ENCODE data around the gene CFAP61.
"Not testable (repeated sequence)": the region's sequence is repeated elsewhere in the genome, so short reads cannot be mapped to it uniquely, and the experiment has no call there.

Gene CFAP61

DNA sequence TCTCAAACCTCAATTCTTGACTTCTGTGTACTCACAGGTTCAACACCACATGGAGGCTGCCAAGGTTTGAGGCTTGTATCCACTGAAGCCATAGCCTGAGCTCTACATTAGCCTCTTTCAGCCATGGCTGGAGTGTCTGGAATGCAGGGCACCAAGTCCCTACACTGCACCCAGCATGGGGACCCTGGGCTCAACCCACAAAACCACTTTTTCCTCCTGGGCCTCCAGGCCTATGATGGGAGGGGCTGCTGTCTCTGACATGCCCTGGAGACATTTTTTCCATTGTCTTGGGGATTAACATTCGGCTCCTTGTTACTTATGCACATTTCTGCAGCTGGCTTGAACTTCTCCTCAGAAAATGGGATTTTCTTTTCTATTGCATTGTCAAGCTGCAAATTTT, 192.1 kb downstream of the CFAP61 start:
- not testable (repeated sequence) for DNase-seq

DNA sequence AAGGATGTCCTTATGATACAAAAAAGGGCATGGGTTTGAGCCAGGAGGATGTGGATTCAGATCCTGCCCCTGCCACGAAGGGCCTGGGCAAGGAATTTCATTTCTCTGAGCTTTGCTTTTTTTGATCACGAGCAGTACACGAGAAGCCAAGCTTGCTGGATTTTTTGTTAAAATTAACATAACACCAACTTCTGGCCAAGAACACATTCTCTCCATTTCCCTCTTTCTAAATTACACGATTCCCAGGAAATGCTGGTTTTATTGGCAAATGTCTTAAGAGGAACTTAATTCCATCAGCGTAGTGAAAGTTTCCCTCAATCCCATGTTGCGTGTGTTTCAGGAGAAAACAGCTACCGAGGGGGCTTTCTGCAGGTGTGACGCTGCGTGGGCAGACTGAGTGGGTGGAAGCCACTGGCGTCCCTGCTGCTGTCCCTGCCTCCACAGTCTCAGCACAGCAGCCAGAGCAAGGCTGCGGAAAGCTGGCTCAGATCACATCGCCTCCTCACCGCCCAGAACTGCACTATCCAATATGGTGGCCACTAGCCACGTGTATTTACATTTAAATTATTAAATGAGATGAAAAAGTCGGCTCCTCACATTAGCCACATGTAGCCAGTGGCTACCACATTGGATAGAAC, 194.8 kb downstream of the CFAP61 start:
- DNase-seq: no peak

DNA sequence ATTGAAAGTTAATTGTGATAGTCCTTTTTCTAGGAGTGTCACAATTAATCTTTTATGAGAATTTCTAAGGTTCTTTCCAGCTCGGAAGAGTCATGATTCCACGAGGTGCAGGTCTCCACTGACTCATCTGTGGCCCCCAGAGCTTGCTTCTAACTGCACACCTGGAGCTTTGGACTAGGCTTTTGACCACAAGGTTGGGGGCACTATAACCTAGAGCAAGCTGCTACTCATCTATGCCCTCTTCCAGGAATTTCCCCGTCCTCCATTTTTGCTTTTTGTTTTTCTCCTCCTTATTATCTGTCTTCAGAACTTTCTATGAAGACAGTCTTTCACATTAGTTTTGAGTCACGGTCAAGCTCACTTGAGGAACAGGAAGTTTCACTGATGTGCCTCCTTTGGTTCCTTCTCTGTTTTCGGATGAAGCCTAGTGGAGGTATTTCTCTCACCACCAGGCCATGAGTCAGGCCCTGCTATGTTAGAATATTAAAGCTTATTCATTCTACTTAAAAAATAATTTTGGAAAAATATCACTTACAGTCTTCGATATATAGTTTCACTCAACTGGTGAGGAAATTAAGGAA, 196.4 kb downstream of the CFAP61 start:
- no peak for DNase-seq

DNA sequence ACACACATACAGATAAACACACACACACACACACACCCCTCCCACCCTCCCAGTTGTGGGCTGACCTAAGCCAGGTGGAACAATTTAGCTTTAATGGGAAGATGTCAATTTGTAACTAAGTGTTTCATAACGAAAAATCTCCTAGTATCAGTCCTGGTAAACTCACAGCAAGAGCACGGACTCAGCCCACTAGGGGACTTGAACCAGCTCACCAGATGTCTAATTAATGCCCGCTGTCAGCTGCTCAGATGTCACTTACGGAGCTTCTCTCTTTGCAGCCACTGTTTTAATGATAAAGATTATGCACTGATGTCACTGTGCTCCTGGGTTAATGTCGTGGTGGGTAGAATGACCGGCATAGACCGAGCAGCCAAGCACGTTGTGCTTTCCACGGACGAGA, 199.0 kb downstream of the CFAP61 start:
- no peak for DNase-seq

DNA sequence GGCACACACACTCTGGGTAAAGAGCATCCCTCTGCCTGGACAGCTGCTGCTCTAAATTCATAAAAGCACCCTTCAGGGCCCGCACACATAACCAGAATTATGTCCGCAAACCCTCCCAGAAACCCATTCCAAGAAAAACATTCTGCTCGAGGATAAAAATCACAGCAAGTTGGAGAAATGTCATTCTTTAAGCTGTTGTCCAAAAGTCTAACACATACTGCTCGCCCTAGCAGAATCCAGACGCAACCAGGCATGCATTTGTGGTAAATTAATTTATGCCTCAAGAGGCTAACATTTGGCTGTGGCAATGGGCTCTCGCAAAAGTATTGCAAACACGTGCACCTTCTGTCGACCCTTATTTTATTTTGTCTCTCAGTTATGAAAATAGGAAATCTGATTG, 199.5 kb downstream of the CFAP61 start:
- DNase-seq: no peak

DNA sequence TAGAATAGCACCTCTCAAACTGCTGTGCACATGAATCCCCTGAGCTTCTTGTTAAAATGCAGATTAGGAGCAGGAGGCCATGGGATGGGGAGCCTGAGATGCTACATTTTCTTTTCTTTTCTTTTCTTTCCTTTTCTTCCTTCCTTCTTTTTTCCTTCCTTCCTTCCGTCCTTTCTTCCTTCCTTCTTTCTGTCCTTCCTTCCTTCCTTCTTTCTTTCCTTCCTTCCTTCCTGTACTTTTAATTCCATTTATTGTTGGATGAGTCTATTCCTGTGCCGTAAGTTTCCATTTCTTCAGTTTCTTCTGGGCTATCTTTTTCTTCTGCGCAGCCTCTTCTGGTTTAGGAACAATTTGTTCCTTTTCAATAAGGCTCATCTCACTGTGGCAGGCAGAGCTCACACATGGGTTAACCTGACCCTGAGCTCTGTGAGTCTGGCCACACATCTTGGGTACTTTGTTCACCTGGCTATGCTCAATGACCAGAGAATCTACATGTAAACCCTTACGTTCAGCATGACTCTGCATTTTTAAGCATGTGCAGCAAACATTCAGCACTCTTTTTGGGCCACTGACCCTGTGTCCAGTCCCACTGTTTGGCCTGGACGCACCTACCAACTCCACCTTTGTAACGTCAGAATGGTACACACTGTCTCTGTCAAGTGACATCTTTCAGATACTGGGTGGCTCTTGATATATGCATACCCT, 200.9 kb downstream of the CFAP61 start:
- no peak for DNase-seq

DNA sequence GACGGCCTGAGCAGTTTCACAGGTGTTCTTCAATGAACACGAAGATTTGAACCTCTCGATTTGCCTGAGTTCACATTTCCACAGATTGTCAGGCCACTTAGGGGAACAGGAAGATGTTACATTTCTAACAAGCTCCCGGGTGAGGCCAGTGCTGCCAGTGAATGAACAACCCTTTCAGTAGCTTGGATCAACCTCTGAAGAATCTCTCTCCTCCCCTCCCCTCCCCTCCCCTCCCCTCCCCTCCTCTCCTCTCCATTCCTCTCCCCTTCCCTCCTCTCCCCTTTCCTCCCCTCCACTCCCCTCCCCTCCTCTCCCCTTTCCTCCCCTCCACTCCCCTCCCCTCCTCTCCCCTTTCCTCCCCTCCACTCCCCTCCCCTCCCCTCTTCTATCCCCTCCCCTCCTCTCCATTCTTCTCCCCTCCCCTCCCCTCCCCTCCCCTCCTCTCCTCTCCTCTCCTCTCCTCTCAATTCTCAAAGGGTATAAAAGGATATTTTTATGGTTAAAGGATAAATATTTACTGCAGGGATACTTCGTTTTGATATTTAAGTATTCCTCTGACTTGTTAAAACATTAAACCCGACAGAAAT, 201.5 kb downstream of the CFAP61 start:
- DNase-seq: no peak

DNA sequence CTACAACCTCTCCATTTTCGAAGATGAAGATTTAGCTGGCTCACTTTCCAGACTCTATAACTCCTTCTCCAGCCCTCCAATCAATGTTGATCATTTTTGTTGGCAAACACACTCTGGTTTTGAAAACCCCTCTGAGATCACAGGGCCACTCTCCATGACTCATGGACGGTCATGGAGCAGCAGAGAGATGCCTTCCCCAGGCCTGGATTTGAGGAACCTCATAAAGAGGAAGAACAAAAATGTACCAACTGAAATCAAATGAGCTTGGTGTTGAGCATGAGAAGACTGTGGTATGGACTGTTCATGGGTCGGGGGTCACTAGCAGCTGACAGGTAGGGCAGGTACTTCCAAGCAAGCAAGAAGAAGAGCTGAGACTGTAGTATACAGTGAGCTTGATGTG, 202.8 kb downstream of the CFAP61 start:
- DNase-seq: no peak

DNA sequence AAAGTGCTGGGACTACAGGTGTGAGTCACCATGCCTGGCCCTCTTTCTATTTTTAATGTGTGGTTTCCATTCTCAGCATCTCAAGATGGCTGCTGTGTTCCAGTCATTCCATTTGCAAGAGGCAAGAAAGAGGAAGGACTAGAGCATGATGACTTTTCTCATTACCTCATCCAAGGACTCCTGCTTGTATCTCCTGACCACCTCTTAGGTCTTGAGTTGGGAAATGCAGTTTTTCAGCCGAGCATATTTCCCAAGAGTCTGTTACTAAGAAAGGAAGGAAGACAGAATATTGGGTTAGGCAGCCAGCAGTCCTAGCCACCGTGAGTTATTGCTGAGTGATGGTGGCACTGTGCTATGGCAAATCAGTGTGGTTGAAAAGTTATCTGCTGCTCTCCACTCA, 207.2 kb downstream of the CFAP61 start:
- no peak for DNase-seq

DNA sequence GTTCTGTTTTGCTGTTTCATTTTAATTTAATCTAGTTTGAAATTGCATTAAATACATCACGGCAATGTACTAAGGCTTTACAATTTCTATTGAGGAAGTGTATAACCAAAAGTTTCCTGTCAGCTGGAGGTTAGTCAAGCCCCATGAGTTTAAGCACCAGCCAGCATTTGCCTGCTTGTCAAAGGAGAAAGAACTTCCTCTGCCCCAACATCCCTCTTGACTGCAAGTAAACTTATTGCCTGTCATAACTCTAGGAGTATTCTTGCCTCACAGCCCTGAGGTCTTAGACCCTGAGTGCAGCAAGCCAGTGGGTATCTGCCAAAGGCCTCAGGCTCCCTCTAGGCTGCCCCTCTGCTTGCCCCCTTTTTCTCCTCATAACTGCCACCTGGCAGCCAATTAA, 208.8 kb downstream of the CFAP61 start:
- no peak for DNase-seq

DNA sequence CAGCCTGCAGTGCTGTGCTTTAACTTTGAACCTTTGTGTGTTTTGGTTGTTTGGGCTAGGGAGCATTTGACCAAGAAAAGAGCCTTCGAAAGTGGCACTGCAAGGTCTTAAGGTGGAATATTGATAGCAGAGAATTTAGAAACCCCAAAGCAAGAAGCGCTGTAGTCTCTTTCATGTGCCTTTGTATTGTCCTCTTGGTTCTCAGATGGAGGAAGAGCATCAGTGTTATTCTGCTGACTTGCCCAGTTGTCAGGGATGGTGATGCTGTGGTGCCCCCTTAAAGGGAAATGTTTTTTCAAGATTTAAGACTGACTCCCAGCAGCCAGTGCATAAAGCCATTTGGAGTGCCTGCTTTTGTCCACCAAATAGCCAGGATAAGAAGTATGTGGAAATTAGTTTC, 212.9 kb downstream of the CFAP61 start:
- no peak for DNase-seq

DNA sequence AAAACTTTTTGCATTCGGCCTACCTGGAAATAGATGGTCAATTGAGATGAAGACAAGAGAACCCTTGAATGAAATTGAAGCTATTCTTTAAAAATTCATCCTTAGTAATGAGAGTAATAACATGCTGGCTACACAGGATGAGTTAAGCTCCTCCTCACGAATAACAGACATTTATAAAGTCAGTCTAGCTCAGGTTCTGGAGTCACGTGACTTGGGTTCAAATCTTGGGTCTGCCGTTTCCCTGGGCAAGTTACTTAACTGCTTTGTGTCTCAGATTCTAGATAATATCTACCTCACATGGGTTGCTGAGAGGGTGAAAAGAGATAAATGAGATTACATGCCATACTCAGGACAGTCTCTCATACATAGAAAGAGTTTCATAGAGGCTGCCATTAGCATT, 214.2 kb downstream of the CFAP61 start:
- no peak for DNase-seq

DNA sequence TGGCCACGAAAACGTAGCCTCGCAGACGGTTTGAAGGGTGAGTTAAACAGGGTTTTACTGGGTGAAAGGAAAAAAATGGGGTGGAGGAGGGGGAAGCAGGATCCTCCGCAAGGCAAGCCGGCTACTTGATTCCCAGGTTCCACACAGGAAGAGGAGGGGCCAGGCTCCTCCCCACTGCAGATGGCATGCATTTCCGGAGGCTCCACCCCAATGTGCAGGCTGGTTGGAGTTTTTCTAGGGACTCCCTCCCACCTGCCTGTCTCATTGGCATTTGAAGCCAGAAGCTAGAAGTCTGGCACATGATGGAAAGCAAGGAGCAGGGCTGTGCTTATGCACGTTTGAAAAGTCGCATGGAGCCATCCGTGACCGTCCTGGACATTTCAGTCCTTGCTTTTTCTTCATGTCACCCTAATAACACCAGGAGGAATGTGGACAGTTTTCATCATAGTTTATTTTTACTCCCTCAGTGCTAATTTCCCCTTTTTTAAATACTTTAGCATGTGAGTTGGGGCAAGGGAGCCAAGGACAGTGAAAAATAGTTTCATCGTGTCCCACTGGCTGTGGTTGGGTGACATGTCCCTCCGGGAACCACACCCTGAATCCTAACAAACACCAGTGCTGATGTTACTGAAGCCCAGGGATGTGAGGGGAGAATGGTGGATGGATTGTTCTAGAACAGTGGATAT, 215.5 kb downstream of the CFAP61 start:
- no peak for DNase-seq

DNA sequence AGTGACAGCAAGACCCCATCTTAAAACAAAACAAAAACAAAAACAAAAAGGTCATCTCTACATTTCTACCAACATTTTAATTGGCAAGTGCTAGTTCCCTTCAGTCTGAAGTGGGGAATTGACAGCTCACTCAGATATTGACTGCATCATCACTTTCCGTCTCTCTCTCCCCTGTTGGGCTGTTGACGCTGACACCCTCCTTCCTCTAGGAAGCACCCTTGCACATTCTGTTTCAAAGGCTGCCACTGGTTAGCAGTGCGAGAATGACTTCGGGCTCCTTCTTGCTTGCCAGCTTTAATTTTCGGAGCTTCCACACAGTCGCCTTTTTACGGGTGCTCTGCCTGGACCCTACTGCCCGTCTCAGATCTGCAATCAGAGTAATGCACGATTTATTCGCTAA, 218.9 kb downstream of the CFAP61 start:
- no peak for DNase-seq

DNA sequence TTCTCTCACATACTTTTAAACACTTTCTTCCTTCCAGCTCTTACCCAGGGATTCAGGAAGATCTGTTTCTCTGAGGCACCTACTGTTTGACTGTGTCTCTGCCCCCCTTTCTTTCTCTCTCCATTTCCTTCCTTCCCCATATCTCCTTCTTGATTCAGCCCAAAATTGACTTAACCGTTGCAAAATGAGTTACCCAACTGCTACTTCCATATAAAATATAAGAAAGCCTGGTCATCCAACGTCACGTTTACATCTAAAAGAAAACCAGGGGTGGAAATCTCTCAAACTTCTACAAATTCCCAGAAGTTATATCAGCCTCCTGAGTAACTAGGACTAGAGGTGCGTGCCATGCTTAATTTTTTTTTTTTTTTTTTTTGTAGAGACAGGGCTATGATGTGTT, 220.4 kb downstream of the CFAP61 start:
- no peak for DNase-seq

DNA sequence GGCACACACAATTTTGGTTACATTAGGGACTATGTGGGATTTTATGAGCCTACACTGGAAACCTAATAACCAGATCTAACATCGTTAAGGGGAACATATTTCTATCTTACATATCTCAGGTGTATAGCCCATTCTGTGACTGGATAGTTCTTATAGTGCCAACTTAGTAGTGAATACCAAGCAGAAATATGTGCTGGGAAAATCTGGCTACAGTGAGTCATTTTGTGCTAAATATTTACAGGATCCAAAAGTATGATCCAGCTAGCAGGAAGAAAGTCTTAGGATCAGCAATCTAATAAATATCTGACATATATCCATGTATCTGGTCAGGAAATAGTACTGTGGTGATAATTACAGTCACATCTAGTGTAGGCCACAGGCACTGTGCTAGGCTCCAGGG, 221.0 kb downstream of the CFAP61 start:
- DNase-seq: no peak

DNA sequence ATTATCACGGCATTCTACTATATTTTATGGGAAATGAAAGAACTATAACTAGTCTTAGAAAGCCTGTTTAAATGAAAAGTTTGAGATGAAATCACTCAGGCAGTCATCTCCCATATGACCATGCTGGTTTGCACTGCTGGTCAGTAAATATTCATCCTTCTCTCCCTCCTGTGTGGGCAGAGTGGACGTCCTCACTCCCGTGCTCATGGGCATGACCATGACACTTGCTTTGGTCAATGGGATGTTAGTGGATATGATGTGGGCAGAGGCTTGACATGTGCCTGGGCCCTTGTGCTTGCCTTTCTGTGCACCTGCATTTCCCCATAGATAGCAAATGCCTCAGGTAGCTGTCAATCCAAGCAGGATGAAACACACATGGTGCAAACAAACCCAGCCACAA, 222.5 kb downstream of the CFAP61 start:
- no peak for DNase-seq

DNA sequence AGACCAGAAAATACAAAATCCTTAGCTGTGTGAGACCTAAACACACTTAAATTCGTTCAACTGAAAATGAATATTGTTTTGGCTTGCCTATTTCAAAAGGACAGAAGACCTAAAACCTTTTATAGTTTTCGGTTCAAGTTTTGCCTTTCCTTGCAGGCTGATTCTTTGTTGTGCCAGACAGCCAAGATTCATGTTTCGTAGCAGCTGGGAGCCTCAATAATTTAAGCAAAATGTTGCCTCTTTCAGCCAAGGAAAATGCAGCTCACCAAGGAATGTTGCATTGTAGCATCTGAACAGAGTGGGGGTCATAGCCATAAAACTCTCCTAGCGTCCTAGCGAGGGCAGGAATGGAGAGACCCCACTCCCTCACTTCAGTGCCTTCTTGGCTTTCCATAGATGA, 223.3 kb downstream of the CFAP61 start:
- DNase-seq: no peak

DNA sequence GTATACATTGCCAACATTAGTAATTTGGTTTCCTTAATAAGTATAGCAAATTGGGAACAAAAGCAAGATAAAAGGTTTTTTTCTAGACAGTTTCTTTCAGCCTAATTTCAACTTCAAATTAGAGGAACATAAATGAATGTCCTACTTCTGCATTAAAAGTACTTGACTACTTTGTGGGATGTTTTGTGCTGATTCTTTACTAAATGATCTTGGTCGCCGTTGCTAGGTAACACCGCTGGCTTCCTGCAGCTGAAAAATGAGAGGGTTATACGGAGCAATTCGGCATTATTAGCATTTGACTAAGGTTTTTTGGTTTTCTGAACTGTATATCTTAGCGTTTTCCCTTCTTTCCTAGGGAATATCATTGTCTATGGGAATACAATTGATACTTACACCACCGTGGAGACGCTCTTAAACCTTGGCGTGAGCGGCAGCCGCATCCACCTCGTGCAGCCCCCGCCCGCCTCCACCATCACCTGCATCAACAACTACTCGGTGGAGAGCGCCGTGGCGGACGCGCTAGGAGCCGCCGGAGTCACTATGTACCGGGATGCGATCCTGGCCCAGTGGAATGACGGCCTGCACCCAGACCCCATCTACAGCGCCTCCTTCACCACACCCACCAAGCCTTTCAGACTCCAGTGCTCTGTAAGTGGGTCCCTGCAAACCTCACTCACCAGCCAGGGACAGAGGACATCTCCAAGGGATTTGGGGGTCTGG, 224.6 kb downstream of the CFAP61 start:
- no peak for DNase-seq

DNA sequence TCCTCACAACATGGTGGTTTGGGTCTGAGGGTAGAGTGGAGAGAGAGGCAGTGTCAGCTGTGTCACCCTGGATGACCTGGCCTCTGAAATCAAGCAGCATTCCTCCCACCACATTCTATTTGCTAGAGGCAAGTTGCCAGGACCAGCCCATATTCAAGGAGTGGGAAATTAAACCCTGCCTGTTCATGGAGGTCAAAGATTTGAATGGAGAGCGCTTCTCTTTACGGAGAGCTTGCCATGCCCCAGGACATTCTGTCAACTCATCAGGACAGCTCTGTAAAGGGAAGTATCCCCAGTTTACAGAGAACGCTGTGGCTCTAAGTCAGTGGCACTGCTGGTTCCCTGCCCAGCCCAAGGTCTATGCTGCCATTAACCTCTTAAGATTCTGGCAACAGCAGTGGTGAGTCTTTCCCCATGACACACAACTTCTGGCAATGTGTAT, 225.6 kb downstream of the CFAP61 start:
- DNase-seq: no peak

DNA sequence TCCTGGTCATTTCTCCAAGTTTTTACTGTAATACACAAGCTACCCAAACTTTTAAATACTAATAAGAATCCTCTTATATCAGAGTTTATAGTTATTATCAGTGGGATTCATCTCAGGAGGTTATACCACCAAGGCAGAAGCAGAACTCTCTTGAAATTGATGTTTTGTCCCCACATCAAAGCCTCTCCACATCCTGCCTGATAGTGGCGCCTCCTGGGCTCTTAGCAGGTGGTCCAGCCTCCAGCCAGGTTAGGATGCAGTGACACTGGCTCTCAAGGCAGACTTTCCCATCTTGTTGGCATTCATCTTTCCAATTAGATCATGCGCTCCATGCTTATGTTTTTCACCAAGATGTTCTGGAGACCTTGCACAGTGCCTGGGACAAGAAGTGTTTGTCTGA, 233.7 kb downstream of the CFAP61 start:
- DNase-seq: no peak

DNA sequence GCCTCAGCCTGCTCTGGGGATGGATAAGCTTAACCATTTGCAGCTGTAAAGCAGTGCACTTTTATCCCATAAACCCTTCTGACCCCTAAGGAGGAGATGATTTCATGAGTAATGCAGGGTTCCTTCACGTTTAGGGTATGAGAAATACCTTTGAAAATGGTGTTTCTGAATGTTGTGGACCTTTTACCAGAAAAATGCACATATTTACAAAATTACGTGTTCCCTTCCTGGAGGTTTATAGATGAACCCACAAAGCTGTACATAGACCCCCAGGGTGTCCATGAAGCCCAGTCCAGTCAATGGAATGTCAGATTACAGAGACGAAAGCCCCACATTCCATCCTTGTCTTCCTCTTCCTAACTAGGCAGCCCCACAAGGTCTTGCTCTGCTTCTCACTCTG, 237.0 kb downstream of the CFAP61 start:
- DNase-seq: no peak

DNA sequence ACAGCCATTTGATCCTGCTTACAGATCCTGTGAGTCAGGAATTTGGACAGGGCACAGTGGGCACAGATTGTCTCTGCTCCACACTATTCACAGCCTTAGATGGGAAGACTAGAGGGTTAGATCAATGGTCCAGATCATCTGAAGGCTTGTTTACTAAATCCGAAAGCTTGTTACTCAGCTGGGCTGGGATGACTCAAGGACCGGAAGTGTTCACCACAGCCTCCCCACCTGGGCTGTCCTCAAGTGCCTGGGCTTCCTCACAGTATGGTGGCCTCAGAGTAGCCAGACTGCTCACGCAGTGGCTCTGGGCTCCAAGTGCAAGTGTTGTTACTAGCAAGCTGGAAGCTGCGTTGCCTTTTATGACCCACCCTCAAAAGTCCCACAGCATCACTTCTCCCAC, 240.1 kb downstream of the CFAP61 start:
- DNase-seq: no peak

All from effector CD8-positive, alpha-beta T cell (primary cell).